Activated T-cell treated with anti-CD3 and anti-CD28 coated beads, Interleukin-2, amount 50 U/mL, for 48 hours (primary cell): Measurements from ENCODE around the gene MFAP5.
"Not testable (repeated sequence)": the region's sequence is repeated elsewhere in the genome, so short reads cannot be mapped to it uniquely, and the experiment has no call there.

ENCODE experiments used
- DNase-seq, 2 experiments: peaks; one replicate each; pipeline ENCODE4 v3.0.0-alpha.2; 2020

MFAP5 gene

GRCh38 chr12:8672381-8672780, 9.8 kb upstream of the MFAP5 start:
- no peak for DNase-seq

- no peak for DNase-seq
Observed at GRCh38 chr12:8668441-8668840, 5.8 kb upstream of the MFAP5 start.

- no peak for DNase-seq
Observed at GRCh38 chr12:8667270-8667669, 4.6 kb upstream of the MFAP5 start.

- DNase-seq, result no peak
Observed at GRCh38 chr12:8665759-8666158, 3.1 kb upstream of the MFAP5 start.

GRCh38 chr12:8664228-8664913, 1.7 kb upstream of the MFAP5 start:
- no peak for DNase-seq

GRCh38 chr12:8661751-8662150, 875 bp downstream of the MFAP5 start:
- DNase-seq, result no peak

GRCh38 chr12:8661016-8661415, 1.6 kb downstream of the MFAP5 start:
- DNase-seq, result no peak

- DNase-seq, result no peak
Observed at GRCh38 chr12:8658346-8658745, 4.3 kb downstream of the MFAP5 start.

- DNase-seq, result no peak
Observed at GRCh38 chr12:8655421-8655820, 7.2 kb downstream of the MFAP5 start.

- peak; percentile 85 to 87 for DNase-seq
Observed at GRCh38 chr12:8648576-8649205, 13.9 kb downstream of the MFAP5 start.

GRCh38 chr12:8647968-8648367, 14.7 kb downstream of the MFAP5 start:
- DNase-seq, result no peak

GRCh38 chr12:8644345-8645248, 18.0 kb downstream of the MFAP5 start:
- DNase-seq, result peak; percentile 65 to 73

- DNase-seq, result no peak
Observed at GRCh38 chr12:8642775-8643174, 19.9 kb downstream of the MFAP5 start.

GRCh38 chr12:8639936-8640335, 22.7 kb downstream of the MFAP5 start:
- DNase-seq, result no peak

- no peak for DNase-seq
Observed at GRCh38 chr12:8638951-8639350, 23.7 kb downstream of the MFAP5 start.

- DNase-seq, result no peak
Observed at GRCh38 chr12:8637666-8638065, 25.0 kb downstream of the MFAP5 start.

GRCh38 chr12:8637244-8637643, 25.4 kb downstream of the MFAP5 start:
- DNase-seq, result no peak

- no peak for DNase-seq
Observed at GRCh38 chr12:8636581-8636980, 26.0 kb downstream of the MFAP5 start.

- not testable (repeated sequence) for DNase-seq
Observed at GRCh38 chr12:8636007-8636346, 26.6 kb downstream of the MFAP5 start.

- DNase-seq, result not testable (repeated sequence)
Observed at GRCh38 chr12:8635342-8636006, 27.2 kb downstream of the MFAP5 start.

GRCh38 chr12:8630131-8630530, 32.5 kb downstream of the MFAP5 start:
- no peak for DNase-seq

- DNase-seq, result no peak
Observed at GRCh38 chr12:8629486-8630033, 33.1 kb downstream of the MFAP5 start.

- DNase-seq, result no peak
Observed at GRCh38 chr12:8628731-8629130, 33.9 kb downstream of the MFAP5 start.
